ENCODE data around the gene MPND.

MPND gene

GRCh38 chr19:4376991-4377781 is 33.8 kb downstream of the MPND start:
- no peak for TF ChIP-seq CTCF (IDR thresholded peaks at IDR 0.05; ENCODE audit: extremely low read depth, insufficient read depth, missing control alignments)
- in situ Hi-C loops (cut with MboI; ENCODE audit: low pct_unique_long_range_greater_than_20kb, low sequenced_read_pairs, unreplicated experiment): no loop called here
- no peak for DNase-seq (ENCODE audit: low spot score)

- in situ Hi-C loops (cut with MboI; ENCODE audit: low pct_unique_long_range_greater_than_20kb, low sequenced_read_pairs, unreplicated experiment): no loop called here
- DNase-seq (ENCODE audit: low spot score): no peak
- no peak for TF ChIP-seq CTCF (IDR thresholded peaks at IDR 0.05; ENCODE audit: extremely low read depth, insufficient read depth, missing control alignments)
These were observed 35.5 kb downstream of the MPND start for GRCh38 chr19:4378886-4379285.

- TF ChIP-seq CTCF (IDR thresholded peaks at IDR 0.05; ENCODE audit: extremely low read depth, insufficient read depth, missing control alignments): no peak
- in situ Hi-C loops (cut with MboI; ENCODE audit: low pct_unique_long_range_greater_than_20kb, low sequenced_read_pairs, unreplicated experiment): no loop called here
- no peak for DNase-seq (ENCODE audit: low spot score)
These were observed 36.3 kb downstream of the MPND start for GRCh38 chr19:4379383-4380253.

- in situ Hi-C loops (cut with MboI; ENCODE audit: low pct_unique_long_range_greater_than_20kb, low sequenced_read_pairs, unreplicated experiment): no loop called here
- DNase-seq (ENCODE audit: low spot score): no peak
- TF ChIP-seq CTCF (IDR thresholded peaks at IDR 0.05; ENCODE audit: extremely low read depth, insufficient read depth, missing control alignments): no peak
These were observed 36.9 kb downstream of the MPND start for GRCh38 chr19:4380254-4380727.

GRCh38 chr19:4385291-4386040 is 42.1 kb downstream of the MPND start:
- in situ Hi-C loops (cut with MboI; ENCODE audit: low pct_unique_long_range_greater_than_20kb, low sequenced_read_pairs, unreplicated experiment): no loop called here
- no peak for TF ChIP-seq CTCF (IDR thresholded peaks at IDR 0.05; ENCODE audit: extremely low read depth, insufficient read depth, missing control alignments)
- DNase-seq (ENCODE audit: low spot score): no peak
